ENCODE results near the gene CRIP3.

GRCh38 chr6:43292341-43292740 lies 16.3 kb downstream of the CRIP3 start:
- no peak for TF ChIP-seq POLR2A (IDR thresholded peaks at IDR 0.05; ENCODE audit: low read depth)
- TF ChIP-seq, protein P1, sequence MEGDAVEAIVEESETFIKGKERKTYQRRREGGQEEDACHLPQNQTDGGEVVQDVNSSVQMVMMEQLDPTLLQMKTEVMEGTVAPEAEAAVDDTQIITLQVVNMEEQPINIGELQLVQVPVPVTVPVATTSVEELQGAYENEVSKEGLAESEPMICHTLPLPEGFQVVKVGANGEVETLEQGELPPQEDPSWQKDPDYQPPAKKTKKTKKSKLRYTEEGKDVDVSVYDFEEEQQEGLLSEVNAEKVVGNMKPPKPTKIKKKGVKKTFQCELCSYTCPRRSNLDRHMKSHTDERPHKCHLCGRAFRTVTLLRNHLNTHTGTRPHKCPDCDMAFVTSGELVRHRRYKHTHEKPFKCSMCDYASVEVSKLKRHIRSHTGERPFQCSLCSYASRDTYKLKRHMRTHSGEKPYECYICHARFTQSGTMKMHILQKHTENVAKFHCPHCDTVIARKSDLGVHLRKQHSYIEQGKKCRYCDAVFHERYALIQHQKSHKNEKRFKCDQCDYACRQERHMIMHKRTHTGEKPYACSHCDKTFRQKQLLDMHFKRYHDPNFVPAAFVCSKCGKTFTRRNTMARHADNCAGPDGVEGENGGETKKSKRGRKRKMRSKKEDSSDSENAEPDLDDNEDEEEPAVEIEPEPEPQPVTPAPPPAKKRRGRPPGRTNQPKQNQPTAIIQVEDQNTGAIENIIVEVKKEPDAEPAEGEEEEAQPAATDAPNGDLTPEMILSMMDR (IDR thresholded peaks at IDR 0.05), result no peak
- TF ChIP-seq EP300 (IDR thresholded peaks at IDR 0.05), result no peak

Measured in esophagus muscularis mucosa (tissue), 4 donors.